ENCODE results near the gene LCORL.

The LCORL gene

GRCh38 chr4:17797808-17798207 lies 223.7 kb downstream of the LCORL start:
- no peak for DNase-seq (ENCODE audit: low read depth in 1 of 2, low spot score in 1 of 2)
- Histone ChIP-seq H3K27ac (replicated peaks) (no peak overlapping the region), H3K4me3 (replicated peaks; ENCODE audit: insufficient read depth, low read length) (no peak overlapping the region), H3K27me3 (ENCODE audit: insufficient read depth, poor library complexity, severe bottlenecking) (no peaks in the 10 kb centered on the region)
- TF ChIP-seq GABPA (IDR thresholded peaks at IDR 0.05; ENCODE audit: low read depth), result no peak

- Histone ChIP-seq H3K4me3 (replicated peaks; ENCODE audit: insufficient read depth, low read length) (no peak overlapping the region), H3K27ac (replicated peaks) (no peak overlapping the region), H3K27me3 (ENCODE audit: insufficient read depth, poor library complexity, severe bottlenecking) (no peaks in the 10 kb centered on the region)
- DNase-seq (ENCODE audit: low read depth in 1 of 2, low spot score in 1 of 2), result no peak
- TF ChIP-seq CTCF (IDR thresholded peaks at IDR 0.05; ENCODE audit: insufficient read depth, low read length), result no peak
- no peak for TF ChIP-seq REST (IDR thresholded peaks at IDR 0.05; ENCODE audit: insufficient replicate concordance, low read depth)
- no peak for TF ChIP-seq SPI1 (IDR thresholded peaks at IDR 0.05; ENCODE audit: borderline replicate concordance, low read depth)
Observed at GRCh38 chr4:17794730-17795129, 226.8 kb downstream of the LCORL start.
